B cell (primary cell): ENCODE results near the gene ANKRD23.

Source experiments
- CTCF ChIP-seq: fragments of 200-600 bp; IDR thresholded peaks from one replicate; pipeline ENCODE4 v1.8.0; 2022; ENCODE audit warnings: antibody characterized with exemption, mild to moderate bottlenecking
- EZH2 ChIP-seq: IDR thresholded peaks from 2 replicates; pipeline ENCODE4 v1.6.1; 2012; ENCODE audit warnings: borderline replicate concordance, low read depth, mild to moderate bottlenecking, moderate library complexity, low read length; ENCODE audit not compliant: insufficient read depth, poor library complexity, severe bottlenecking

GRCh38 chr2:96830044-96830562 is 13.7 kb downstream of the ANKRD23 start:
- TF ChIP-seq CTCF (no peak), EZH2 (no peak)
